H1 (cell line): ENCODE results near the gene COL4A1. TPM values are rescaled to one million over a fixed set of nuclear protein-coding genes. Genes with fewer than 3 reads are reported as not detected.

ENCODE experiments used
- BACH1 ChIP-seq: IDR thresholded peaks from 2 replicates; pipeline ENCODE4 v1.6.1; 2012; ENCODE audit warnings: low read length, improper control_type of control experiment
- EP300 ChIP-seq, 2 experiments: IDR thresholded peaks; 1 replicate in 1 of 2; 2 replicates in 1 of 2; pipeline ENCODE4 v1.6.1; 2011 to 2012; ENCODE audit warnings: low read depth in 2 of 2, low read length in 2 of 2, mild to moderate bottlenecking in 2 of 2, borderline replicate concordance in 1 of 2, inconsistent platforms in 1 of 2, moderate library complexity in 1 of 2
- KDM5A ChIP-seq: fragments of 200-600 bp; IDR thresholded peaks from 2 replicates; pipeline ENCODE4 v1.7.1; 2012; ENCODE audit warnings: mild to moderate bottlenecking, low read length, inconsistent platforms, mixed read lengths
- SAP30 ChIP-seq: fragments of 300-600 bp; sonication (generic); IDR thresholded peaks from 2 replicates; pipeline ENCODE4 v1.7.1; 2012; ENCODE audit warnings: low read length, moderate library complexity, mild to moderate bottlenecking, inconsistent platforms; ENCODE audit not compliant: insufficient read depth, insufficient replicate concordance
- SUZ12 ChIP-seq: fragments of 200-600 bp; sonication (generic); IDR thresholded peaks from 2 replicates; pipeline ENCODE4 v1.6.1; 2012; ENCODE audit warnings: mild to moderate bottlenecking, inconsistent platforms, low read length, moderate library complexity, mixed read lengths
- polyA plus RNA-seq, 7 experiments: library from polyadenylated mRNA; depleted of rRNA in 3 of 7; stranded (reverse) in 5 of 7; unstranded in 2 of 7; fragments of >200 nt in 5 of 7; fragments of 200-250 nt in 2 of 7; gene quantifications; 1 replicate in 5 of 7; 2 replicates in 1 of 7; 4 replicates in 1 of 7; pipeline versions ENCODE4 v1.2.1 to v1.2.3, GENCODE V29; 2011 to 2013; ENCODE audit warnings: missing spikeins in 2 of 7, mixed read lengths in 2 of 7
- total RNA-seq: library from RNA; stranded (reverse); fragmentation: NEBNext Ultra II Directional; extraction: Animal tissue kit (Norgen Biotek cat#: 25700); gene quantifications from 2 replicates; pipeline ENCODE4 v1.2.1, GENCODE V29; 2021
- TF ChIP-seq, protein P1 (sequence below): fragments of 300-600 bp; sonication (generic); IDR thresholded peaks from 2 replicates; pipeline ENCODE4 v1.7.1; 2012; ENCODE audit warnings: low read length, moderate library complexity, mild to moderate bottlenecking, inconsistent platforms; ENCODE audit not compliant: insufficient replicate concordance
- TF ChIP-seq, protein P2 (sequence below): IDR thresholded peaks from 2 replicates; pipeline ENCODE4 v1.6.1; 2011; ENCODE audit warnings: low read length, improper control_type of control experiment

COL4A1 gene
- total and polyA plus RNA-seq, 2 of the 8 experiments (the other 6 are each of a cell fraction or from before 2014, with no cell fraction given): 30.7 to 82.0 TPM

GRCh38 chr13:110182461-110182860, 124.5 kb downstream of the COL4A1 start (continued):
- TF ChIP-seq, protein P1, sequence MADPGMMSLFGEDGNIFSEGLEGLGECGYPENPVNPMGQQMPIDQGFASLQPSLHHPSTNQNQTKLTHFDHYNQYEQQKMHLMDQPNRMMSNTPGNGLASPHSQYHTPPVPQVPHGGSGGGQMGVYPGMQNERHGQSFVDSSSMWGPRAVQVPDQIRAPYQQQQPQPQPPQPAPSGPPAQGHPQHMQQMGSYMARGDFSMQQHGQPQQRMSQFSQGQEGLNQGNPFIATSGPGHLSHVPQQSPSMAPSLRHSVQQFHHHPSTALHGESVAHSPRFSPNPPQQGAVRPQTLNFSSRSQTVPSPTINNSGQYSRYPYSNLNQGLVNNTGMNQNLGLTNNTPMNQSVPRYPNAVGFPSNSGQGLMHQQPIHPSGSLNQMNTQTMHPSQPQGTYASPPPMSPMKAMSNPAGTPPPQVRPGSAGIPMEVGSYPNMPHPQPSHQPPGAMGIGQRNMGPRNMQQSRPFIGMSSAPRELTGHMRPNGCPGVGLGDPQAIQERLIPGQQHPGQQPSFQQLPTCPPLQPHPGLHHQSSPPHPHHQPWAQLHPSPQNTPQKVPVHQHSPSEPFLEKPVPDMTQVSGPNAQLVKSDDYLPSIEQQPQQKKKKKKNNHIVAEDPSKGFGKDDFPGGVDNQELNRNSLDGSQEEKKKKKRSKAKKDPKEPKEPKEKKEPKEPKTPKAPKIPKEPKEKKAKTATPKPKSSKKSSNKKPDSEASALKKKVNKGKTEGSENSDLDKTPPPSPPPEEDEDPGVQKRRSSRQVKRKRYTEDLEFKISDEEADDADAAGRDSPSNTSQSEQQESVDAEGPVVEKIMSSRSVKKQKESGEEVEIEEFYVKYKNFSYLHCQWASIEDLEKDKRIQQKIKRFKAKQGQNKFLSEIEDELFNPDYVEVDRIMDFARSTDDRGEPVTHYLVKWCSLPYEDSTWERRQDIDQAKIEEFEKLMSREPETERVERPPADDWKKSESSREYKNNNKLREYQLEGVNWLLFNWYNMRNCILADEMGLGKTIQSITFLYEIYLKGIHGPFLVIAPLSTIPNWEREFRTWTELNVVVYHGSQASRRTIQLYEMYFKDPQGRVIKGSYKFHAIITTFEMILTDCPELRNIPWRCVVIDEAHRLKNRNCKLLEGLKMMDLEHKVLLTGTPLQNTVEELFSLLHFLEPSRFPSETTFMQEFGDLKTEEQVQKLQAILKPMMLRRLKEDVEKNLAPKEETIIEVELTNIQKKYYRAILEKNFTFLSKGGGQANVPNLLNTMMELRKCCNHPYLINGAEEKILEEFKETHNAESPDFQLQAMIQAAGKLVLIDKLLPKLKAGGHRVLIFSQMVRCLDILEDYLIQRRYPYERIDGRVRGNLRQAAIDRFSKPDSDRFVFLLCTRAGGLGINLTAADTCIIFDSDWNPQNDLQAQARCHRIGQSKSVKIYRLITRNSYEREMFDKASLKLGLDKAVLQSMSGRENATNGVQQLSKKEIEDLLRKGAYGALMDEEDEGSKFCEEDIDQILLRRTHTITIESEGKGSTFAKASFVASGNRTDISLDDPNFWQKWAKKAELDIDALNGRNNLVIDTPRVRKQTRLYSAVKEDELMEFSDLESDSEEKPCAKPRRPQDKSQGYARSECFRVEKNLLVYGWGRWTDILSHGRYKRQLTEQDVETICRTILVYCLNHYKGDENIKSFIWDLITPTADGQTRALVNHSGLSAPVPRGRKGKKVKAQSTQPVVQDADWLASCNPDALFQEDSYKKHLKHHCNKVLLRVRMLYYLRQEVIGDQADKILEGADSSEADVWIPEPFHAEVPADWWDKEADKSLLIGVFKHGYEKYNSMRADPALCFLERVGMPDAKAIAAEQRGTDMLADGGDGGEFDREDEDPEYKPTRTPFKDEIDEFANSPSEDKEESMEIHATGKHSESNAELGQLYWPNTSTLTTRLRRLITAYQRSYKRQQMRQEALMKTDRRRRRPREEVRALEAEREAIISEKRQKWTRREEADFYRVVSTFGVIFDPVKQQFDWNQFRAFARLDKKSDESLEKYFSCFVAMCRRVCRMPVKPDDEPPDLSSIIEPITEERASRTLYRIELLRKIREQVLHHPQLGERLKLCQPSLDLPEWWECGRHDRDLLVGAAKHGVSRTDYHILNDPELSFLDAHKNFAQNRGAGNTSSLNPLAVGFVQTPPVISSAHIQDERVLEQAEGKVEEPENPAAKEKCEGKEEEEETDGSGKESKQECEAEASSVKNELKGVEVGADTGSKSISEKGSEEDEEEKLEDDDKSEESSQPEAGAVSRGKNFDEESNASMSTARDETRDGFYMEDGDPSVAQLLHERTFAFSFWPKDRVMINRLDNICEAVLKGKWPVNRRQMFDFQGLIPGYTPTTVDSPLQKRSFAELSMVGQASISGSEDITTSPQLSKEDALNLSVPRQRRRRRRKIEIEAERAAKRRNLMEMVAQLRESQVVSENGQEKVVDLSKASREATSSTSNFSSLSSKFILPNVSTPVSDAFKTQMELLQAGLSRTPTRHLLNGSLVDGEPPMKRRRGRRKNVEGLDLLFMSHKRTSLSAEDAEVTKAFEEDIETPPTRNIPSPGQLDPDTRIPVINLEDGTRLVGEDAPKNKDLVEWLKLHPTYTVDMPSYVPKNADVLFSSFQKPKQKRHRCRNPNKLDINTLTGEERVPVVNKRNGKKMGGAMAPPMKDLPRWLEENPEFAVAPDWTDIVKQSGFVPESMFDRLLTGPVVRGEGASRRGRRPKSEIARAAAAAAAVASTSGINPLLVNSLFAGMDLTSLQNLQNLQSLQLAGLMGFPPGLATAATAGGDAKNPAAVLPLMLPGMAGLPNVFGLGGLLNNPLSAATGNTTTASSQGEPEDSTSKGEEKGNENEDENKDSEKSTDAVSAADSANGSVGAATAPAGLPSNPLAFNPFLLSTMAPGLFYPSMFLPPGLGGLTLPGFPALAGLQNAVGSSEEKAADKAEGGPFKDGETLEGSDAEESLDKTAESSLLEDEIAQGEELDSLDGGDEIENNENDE: no peak
- no peak for TF ChIP-seq KDM5A
- no peak for TF ChIP-seq SAP30
- TF ChIP-seq SUZ12: no peak
- no peak for TF ChIP-seq BACH1
- TF ChIP-seq, protein P2, sequence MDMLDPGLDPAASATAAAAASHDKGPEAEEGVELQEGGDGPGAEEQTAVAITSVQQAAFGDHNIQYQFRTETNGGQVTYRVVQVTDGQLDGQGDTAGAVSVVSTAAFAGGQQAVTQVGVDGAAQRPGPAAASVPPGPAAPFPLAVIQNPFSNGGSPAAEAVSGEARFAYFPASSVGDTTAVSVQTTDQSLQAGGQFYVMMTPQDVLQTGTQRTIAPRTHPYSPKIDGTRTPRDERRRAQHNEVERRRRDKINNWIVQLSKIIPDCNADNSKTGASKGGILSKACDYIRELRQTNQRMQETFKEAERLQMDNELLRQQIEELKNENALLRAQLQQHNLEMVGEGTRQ: no peak
- no peak for TF ChIP-seq EP300 (IDR thresholded peaks at IDR 0.05; ENCODE audit: borderline replicate concordance in 1 of 2, low read depth in 2 of 2, low read length in 2 of 2)
